PC-9 (cell line): ENCODE measurements around the gene PRKG1. TPM values are rescaled to one million over a fixed set of nuclear protein-coding genes. Genes with fewer than 3 reads are reported as not detected.

Source experiments
- BruUV-seq: library from RNA; stranded (reverse); fragments of 400-500 nt; replicated peaks from 2 replicates; lab custom pipeline; 2021; lab: Mats Ljungman, UMichigan
- CTCF ChIA-PET: fragments of 300-600 bp; sonication (Branson Sonifier 250); formaldehyde crosslinking; loops from one replicate; lab custom pipeline; 2022; ENCODE audit warnings: antibody characterized with exemption; lab: Charles Lee
- POLR2A ChIA-PET: fragments of 300-600 bp; sonication (Branson Sonifier 250); formaldehyde crosslinking; loops from one replicate; lab custom pipeline; 2022; ENCODE audit warnings: antibody characterized with exemption; ENCODE audit not compliant: unreplicated experiment; lab: Charles Lee
- DNase-seq, 2 experiments: peaks; one replicate each; pipeline versions ENCODE4 v3.0.0 to v3.0.0-alpha.2; 2015 to 2022; ENCODE audit warnings: mixed read lengths in 1 of 2
- H2AFZ ChIP-seq: fragments of 200-600 bp; sonication (generic); 2 replicates; pipeline ENCODE4 v1.8.1; 2017; ENCODE audit warnings: antibody characterized with exemption
- H3F3A ChIP-seq: fragments of 200-600 bp; sonication (generic); 2 replicates; pipeline ENCODE4 v1.8.1; 2017; ENCODE audit warnings: antibody characterized with exemption, mild to moderate bottlenecking, low read depth; ENCODE audit not compliant: insufficient read depth
- H3K27ac ChIP-seq: fragments of 200-600 bp; sonication (generic); 2 replicates; pipeline ENCODE4 v1.6.1; 2016; ENCODE audit warnings: mixed run types
- H3K27me3 ChIP-seq: fragments of 200-600 bp; sonication (generic); 2 replicates; pipeline ENCODE4 v1.6.1; 2016; ENCODE audit warnings: low read depth, mixed run types; ENCODE audit not compliant: insufficient read depth
- H3K36me3 ChIP-seq: fragments of 200-600 bp; sonication (generic); 2 replicates; pipeline ENCODE4 v1.6.1; 2016; ENCODE audit warnings: low read depth, mixed run types
- H3K4me1 ChIP-seq: fragments of 200-600 bp; sonication (generic); replicated peaks from 2 replicates; pipeline ENCODE4 v1.6.1; 2016; ENCODE audit warnings: mixed run types; ENCODE audit not compliant: insufficient read depth
- H3K4me2 ChIP-seq: fragments of 200-600 bp; sonication (generic); 2 replicates; pipeline ENCODE4 v1.6.1; 2017; ENCODE audit warnings: mixed run types
- H3K4me3 ChIP-seq: fragments of 200-600 bp; sonication (generic); 2 replicates; pipeline ENCODE4 v1.6.1; 2016; ENCODE audit warnings: mixed run types
- H3K79me2 ChIP-seq: fragments of 200-600 bp; sonication (generic); 2 replicates; pipeline ENCODE4 v1.6.1; 2017; ENCODE audit warnings: low read depth, mixed run types
- H3K9me2 ChIP-seq: fragments of 200-600 bp; sonication (generic); 2 replicates; pipeline ENCODE4 v1.8.1; 2017; ENCODE audit warnings: mild to moderate bottlenecking; ENCODE audit not compliant: insufficient read depth
- H3K9me3 ChIP-seq: fragments of 200-600 bp; sonication (generic); 2 replicates; pipeline ENCODE4 v1.8.1; 2016; ENCODE audit warnings: low read depth; ENCODE audit not compliant: insufficient read depth
- H4K20me1 ChIP-seq: fragments of 200-600 bp; sonication (generic); 2 replicates; pipeline ENCODE4 v1.8.1; 2017; ENCODE audit not compliant: insufficient read depth
- EZH2 ChIP-seq: fragments of 200-600 bp; sonication (generic); IDR thresholded peaks from 2 replicates; pipeline ENCODE4 v1.8.0; 2017; ENCODE audit warnings: antibody characterized with exemption, low read depth
- intact Hi-C: fragments of 100-400 bp; cut with micrococcal nuclease; formaldehyde crosslinking; loops from one replicate; pipeline ENCODE4 v1.10.0; 2022; ENCODE audit not compliant: unreplicated experiment
- total RNA-seq: library from RNA; stranded (reverse); gene quantifications from 2 replicates; pipeline ENCODE4 v1.2.3, GENCODE V29; 2021
- TF ChIP-seq, protein P1 (sequence below): fragments of 200-600 bp; sonication (generic); conservative IDR thresholded peaks from 2 replicates; pipeline ENCODE4 v1.6.1; 2017; ENCODE audit warnings: mixed run types, antibody characterized with exemption, mild to moderate bottlenecking, moderate library complexity

Gene PRKG1
- total RNA-seq, 1 experiment from 2014 or later = 0.70 TPM

DNA sequence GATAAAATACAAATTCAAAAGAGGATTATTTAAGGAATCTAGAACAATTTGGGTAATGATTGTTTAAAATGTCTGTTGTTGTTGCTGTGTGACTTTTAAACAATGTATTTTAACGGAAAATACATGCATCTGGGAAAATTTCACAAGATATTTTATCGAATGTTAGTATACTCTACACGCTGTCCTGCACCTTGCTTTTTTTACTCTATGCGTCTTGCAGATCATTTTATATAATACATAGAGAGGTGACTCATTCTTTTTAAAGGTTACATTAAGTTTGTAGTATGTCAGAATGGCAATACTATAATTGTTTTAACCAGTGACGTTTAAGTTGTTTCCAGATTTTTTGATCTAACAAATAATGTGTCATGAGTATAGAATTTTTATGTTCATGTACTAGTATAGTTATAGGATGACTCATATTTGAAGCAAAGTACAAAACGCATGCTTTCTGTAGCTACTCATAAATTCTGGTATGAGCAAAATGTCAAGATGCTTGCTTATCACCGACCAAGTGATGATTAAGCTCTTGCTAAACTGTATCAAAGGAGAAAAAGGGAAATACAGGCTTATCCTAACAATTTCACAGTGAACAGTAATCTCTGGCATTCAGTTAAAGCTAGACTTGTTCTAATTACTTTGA is 1244.7 kb downstream of the PRKG1 start:
- H3K4me3 ChIP-seq = peak overlapping the region; percentile 15; the same call in 1 of the 2 replicates
- ChIA-PET CTCF (interaction anchor here (0.6 kb wide), 1 partner anchor 14 kb away, joined by 4 read pairs; no protein-coding TSS in a partner anchor), POLR2A (interaction anchor here (0.5 to 0.7 kb wide), 5 partner anchors 117 to 1371 kb away, joined by 3 to 7 read pairs (median 4); no protein-coding TSS in a partner anchor)
- no TSS peak for BruUV-seq
- no peaks in the 10 kb centered on the region for H4K20me1 ChIP-seq
- peaks cover 18% of the 10 kb centered on the region for H3K9me3 ChIP-seq
- H2AFZ ChIP-seq = no peak overlapping the region
- H3K9me2 ChIP-seq = no peaks in the 10 kb centered on the region
- peak in 1 of 2 experiments; percentile 100 for DNase-seq
- TF ChIP-seq EZH2 = no peak
- TF ChIP-seq, protein P1, sequence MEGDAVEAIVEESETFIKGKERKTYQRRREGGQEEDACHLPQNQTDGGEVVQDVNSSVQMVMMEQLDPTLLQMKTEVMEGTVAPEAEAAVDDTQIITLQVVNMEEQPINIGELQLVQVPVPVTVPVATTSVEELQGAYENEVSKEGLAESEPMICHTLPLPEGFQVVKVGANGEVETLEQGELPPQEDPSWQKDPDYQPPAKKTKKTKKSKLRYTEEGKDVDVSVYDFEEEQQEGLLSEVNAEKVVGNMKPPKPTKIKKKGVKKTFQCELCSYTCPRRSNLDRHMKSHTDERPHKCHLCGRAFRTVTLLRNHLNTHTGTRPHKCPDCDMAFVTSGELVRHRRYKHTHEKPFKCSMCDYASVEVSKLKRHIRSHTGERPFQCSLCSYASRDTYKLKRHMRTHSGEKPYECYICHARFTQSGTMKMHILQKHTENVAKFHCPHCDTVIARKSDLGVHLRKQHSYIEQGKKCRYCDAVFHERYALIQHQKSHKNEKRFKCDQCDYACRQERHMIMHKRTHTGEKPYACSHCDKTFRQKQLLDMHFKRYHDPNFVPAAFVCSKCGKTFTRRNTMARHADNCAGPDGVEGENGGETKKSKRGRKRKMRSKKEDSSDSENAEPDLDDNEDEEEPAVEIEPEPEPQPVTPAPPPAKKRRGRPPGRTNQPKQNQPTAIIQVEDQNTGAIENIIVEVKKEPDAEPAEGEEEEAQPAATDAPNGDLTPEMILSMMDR = no peak
- no peaks in the 10 kb centered on the region for H3K27me3 ChIP-seq
- intact Hi-C loops = loop anchor here (1.0 to 2.0 kb wide), 4 partner anchors 16 to 168 kb away; no protein-coding TSS in a partner anchor
- H3F3A ChIP-seq = peaks cover 29% of the 10 kb centered on the region
- peaks cover 53% of the 10 kb centered on the region for H3K4me1 ChIP-seq
- peaks cover 18% of the 10 kb centered on the region; the same call in 1 of the 2 replicates for H3K36me3 ChIP-seq
- peak overlapping the region; percentile 77 for H3K27ac ChIP-seq
- peaks cover 28% of the 10 kb centered on the region for H3K79me2 ChIP-seq
- peak overlapping the region; percentile 93 for H3K4me2 ChIP-seq

DNA sequence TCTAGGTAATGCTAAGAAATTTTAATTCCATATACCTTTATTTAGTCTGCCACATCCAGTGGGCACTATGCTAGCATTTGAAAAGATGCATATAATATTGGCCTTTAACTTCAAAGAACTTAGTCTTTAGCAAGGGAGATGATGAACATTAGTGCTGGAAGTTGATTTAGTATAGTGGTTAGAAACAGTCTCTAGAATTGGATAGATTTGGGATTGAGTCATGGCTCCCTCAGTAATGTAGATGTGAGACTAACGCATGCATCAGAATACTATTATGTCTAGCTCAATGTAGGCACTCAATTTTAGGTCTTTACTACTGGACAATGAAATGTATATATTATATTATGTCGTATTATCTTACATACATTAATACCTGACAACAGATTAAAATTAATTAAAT is 1245.6 kb downstream of the PRKG1 start:
- Histone ChIP-seq H3K4me2 (peak overlapping the region; percentile 15; the same call in 1 of the 2 replicates), H3K4me3 (no peak overlapping the region), H3K9me2 (no peaks in the 10 kb centered on the region), H3K79me2 (peaks cover 23% of the 10 kb centered on the region), H3K27ac (peak overlapping the region; percentile 76), H4K20me1 (no peaks in the 10 kb centered on the region), H3K9me3 (peaks cover 18% of the 10 kb centered on the region), H3K36me3 (peaks cover 18% of the 10 kb centered on the region; the same call in 1 of the 2 replicates), H3K4me1 (peaks cover 53% of the 10 kb centered on the region), H3K27me3 (no peaks in the 10 kb centered on the region), H3F3A (peaks cover 29% of the 10 kb centered on the region), H2AFZ (no peak overlapping the region)
- TF ChIP-seq EZH2 = no peak
- TF ChIP-seq, protein P1 = no peak
- no TSS peak for BruUV-seq
- ChIA-PET CTCF (interaction anchor here (0.6 kb wide), 1 partner anchor 13 kb away, joined by 4 read pairs; no protein-coding TSS in a partner anchor), POLR2A (interaction anchor here (0.5 kb wide), 1 partner anchor 133 kb away, joined by 3 read pairs; no protein-coding TSS in a partner anchor)
- DNase-seq = no peak
- intact Hi-C loops = loop anchor here (1.0 to 2.0 kb wide), 4 partner anchors 15 to 167 kb away; no protein-coding TSS in a partner anchor

DNA sequence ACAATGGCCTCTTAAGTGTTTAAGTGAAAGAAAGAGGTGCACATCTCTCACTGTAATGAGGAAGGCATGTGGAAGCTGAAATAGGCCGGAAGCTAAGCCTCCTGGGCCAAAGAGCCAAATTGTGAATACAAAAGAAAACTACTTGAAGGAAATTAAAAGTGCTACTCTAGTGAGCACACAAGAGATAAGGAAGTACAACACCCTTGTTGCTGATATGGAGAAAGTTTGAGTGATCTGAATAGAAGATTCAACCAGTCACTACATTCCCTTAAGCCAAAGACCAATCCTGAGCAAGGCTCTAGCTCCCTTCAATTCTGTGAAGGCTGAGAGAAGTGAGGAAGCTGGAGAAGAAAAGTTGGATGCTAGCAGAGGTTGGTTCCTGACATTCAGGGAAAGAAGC is 1248.0 kb downstream of the PRKG1 start:
- Histone ChIP-seq H3K9me3 (peaks cover 18% of the 10 kb centered on the region; the same call in 1 of the 2 replicates), H3K4me3 (no peak overlapping the region), H3K79me2 (peaks cover 2% of the 10 kb centered on the region; the same call in 1 of the 2 replicates), H3K36me3 (peaks cover 11% of the 10 kb centered on the region; the same call in 1 of the 2 replicates), H3F3A (peaks cover 29% of the 10 kb centered on the region), H2AFZ (no peak overlapping the region), H3K9me2 (no peaks in the 10 kb centered on the region), H3K27ac (no peak overlapping the region), H3K4me2 (no peak overlapping the region), H3K27me3 (no peaks in the 10 kb centered on the region), H3K4me1 (peaks cover 32% of the 10 kb centered on the region), H4K20me1 (no peaks in the 10 kb centered on the region)
- TF ChIP-seq, protein P1 = no peak
- ChIA-PET CTCF (no interaction called here), POLR2A (interaction anchor here (0.5 to 0.7 kb wide), 2 partner anchors 133 to 1823 kb away, joined by 3 read pairs; no protein-coding TSS in a partner anchor)
- no peak for DNase-seq
- intact Hi-C loops = no loop called here
- no TSS peak for BruUV-seq
